Testis (tissue), 2 donors: ENCODE data around the gene CLN5.

Experiments
- POLR2A ChIP-seq: fragments of 450-650 bp; IDR thresholded peaks from one replicate; pipeline ENCODE4 v1.6.1; 2017; ENCODE audit warnings: antibody characterized with exemption, mild to moderate bottlenecking, moderate library complexity
- TF ChIP-seq, protein P1 (sequence below), 3 experiments: fragments of 450-650 bp in 2 of 3; fragments of 200-600 bp in 1 of 3; sonication (generic) in 1 of 3; IDR thresholded peaks; one replicate each; pipeline ENCODE4 v1.5.1; 2016 to 2019; ENCODE audit warnings: antibody characterized with exemption in 3 of 3, mild to moderate bottlenecking in 2 of 3, moderate library complexity in 1 of 3

DNA sequence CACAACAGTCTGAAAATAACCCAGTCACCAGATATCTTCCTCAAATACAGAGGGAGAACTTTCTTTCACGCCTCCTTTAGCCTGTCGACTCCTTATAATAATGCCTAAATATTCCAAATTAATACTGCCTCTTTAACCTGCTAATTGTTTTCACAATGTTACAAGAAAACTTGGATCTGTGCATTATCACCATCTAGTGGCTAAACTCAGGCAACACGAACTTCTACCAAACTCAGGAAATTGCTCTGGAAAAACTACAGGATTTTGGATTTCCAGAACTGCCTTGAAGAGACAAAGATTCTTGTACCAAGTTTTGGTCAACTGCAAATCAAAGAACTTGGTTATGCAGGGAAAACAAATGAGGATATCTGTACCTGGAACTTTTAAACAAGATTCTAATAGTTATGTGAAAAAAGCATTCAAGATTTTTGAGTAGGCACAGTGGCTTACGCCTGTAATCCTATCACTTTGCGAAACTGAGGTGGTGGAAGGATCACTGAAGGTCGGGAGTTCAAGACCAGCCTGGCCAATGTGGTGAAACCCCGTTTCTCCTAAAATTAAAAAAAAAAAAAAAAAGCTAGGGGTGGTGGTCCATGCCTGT is 10.8 kb downstream of the CLN5 start:
- TF ChIP-seq, protein P1, sequence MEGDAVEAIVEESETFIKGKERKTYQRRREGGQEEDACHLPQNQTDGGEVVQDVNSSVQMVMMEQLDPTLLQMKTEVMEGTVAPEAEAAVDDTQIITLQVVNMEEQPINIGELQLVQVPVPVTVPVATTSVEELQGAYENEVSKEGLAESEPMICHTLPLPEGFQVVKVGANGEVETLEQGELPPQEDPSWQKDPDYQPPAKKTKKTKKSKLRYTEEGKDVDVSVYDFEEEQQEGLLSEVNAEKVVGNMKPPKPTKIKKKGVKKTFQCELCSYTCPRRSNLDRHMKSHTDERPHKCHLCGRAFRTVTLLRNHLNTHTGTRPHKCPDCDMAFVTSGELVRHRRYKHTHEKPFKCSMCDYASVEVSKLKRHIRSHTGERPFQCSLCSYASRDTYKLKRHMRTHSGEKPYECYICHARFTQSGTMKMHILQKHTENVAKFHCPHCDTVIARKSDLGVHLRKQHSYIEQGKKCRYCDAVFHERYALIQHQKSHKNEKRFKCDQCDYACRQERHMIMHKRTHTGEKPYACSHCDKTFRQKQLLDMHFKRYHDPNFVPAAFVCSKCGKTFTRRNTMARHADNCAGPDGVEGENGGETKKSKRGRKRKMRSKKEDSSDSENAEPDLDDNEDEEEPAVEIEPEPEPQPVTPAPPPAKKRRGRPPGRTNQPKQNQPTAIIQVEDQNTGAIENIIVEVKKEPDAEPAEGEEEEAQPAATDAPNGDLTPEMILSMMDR (IDR thresholded peaks at IDR 0.05): peak in 2 of 3 experiments; percentile 52 to 65
- no peak for TF ChIP-seq POLR2A
